Fibroblast of lung (primary cell): Measurements from ENCODE around the gene PPBP. TPM values are rescaled to one million over a fixed set of nuclear protein-coding genes. Genes with fewer than 3 reads are reported as not detected.

Source experiments
- DNase-seq, 2 donors: peaks; one replicate each; pipeline versions ENCODE4 v3.0.0 to v3.0.0-alpha.2; 2010; ENCODE audit warnings: low read depth in 2 of 2
- H2AFZ ChIP-seq: 2 replicates; pipeline ENCODE4 v1.5.1; 2012; ENCODE audit warnings: low read length, control low read depth, inconsistent platforms
- H3K27ac ChIP-seq: 2 replicates; pipeline ENCODE4 v1.5.1; 2011; ENCODE audit warnings: low read length, control low read depth; ENCODE audit not compliant: insufficient read depth
- H3K27me3 ChIP-seq: 2 replicates; pipeline ENCODE4 v1.5.1; 2011; ENCODE audit warnings: mild to moderate bottlenecking, low read length; ENCODE audit not compliant: control insufficient read depth, insufficient read depth
- H3K36me3 ChIP-seq: 2 replicates; pipeline ENCODE4 v1.5.1; 2011; ENCODE audit warnings: low read length; ENCODE audit not compliant: control insufficient read depth, insufficient read depth
- H3K4me1 ChIP-seq: 2 replicates; pipeline ENCODE4 v1.5.1; 2011; ENCODE audit warnings: low read length; ENCODE audit not compliant: control insufficient read depth, insufficient read depth; ENCODE audit errors: extremely low read depth
- H3K4me2 ChIP-seq: 2 replicates; pipeline ENCODE4 v1.5.1; 2011; ENCODE audit warnings: low read length, control low read depth; ENCODE audit not compliant: insufficient read depth; ENCODE audit errors: extremely low read depth
- H3K4me3 ChIP-seq, 4 experiments: fragments of 200-600 bp in 1 of 4; sonication (generic) in 1 of 4; replicated peaks in 1 of 4; 2 replicates each; pipeline ENCODE4 v1.5.1; 2011 to 2016; ENCODE audit warnings: low read length in 4 of 4, low read depth in 3 of 4, mild to moderate bottlenecking in 3 of 4, control low read depth in 2 of 4, inconsistent platforms in 1 of 4, mixed read lengths in 1 of 4; ENCODE audit not compliant: insufficient read depth in 1 of 4; ENCODE audit errors: control extremely low read depth in 1 of 4
- H3K79me2 ChIP-seq: 2 replicates; pipeline ENCODE4 v1.5.1; 2012; ENCODE audit warnings: mild to moderate bottlenecking, low read length, inconsistent platforms; ENCODE audit not compliant: control insufficient read depth, insufficient read depth
- H3K9ac ChIP-seq: 2 replicates; pipeline ENCODE4 v1.5.1; 2011; ENCODE audit warnings: mild to moderate bottlenecking, low read length, control low read depth; ENCODE audit not compliant: insufficient read depth
- H3K9me3 ChIP-seq: 2 replicates; pipeline ENCODE4 v1.5.1; 2012; ENCODE audit warnings: low read depth, low read length; ENCODE audit not compliant: control insufficient read depth, insufficient read depth
- H4K20me1 ChIP-seq: 2 replicates; pipeline ENCODE4 v1.5.1; 2011; ENCODE audit warnings: low read length; ENCODE audit not compliant: control insufficient read depth, insufficient read depth; ENCODE audit errors: extremely low read depth
- CTCF ChIP-seq, 2 donors: IDR thresholded peaks in 1 of 2; conservative IDR thresholded peaks in 1 of 2; 1 replicate in 1 of 2; 2 replicates in 1 of 2; pipeline ENCODE4 v1.5.1; 2011 to 2012; ENCODE audit warnings: low read length in 2 of 2, control low read depth in 1 of 2, inconsistent platforms in 1 of 2, low read depth in 1 of 2, mild to moderate bottlenecking in 1 of 2
- EZH2 ChIP-seq: IDR thresholded peaks from 2 replicates; pipeline ENCODE4 v1.5.1; 2012; ENCODE audit warnings: low read length, control low read depth, mild to moderate bottlenecking; ENCODE audit errors: missing control alignments
- polyA plus RNA-seq, 2 donors: library from polyadenylated mRNA; depleted of rRNA in 1 of 2; stranded (reverse) in 1 of 2; unstranded in 1 of 2; fragments of >200 nt; gene quantifications; 2 replicates each; pipeline ENCODE4 v1.2.1, GENCODE V29; 2011 to 2012; ENCODE audit warnings: missing spikeins in 1 of 2
- total RNA-seq: library from RNA; depleted of rRNA; stranded (reverse); fragments of >200 nt; gene quantifications from 2 replicates; pipeline ENCODE4 v1.2.1, GENCODE V29; 2014

Gene PPBP
- total and polyA plus RNA-seq, 2 donors (not counting 1 experiment from before 2014, with no cell fraction given) = not detected

GRCh38 chr4:74015126-74015780 is 27.3 kb upstream of the PPBP start:
- H3K27ac ChIP-seq = no peak overlapping the region
- no peak overlapping the region for H3K4me2 ChIP-seq
- no peaks in the 10 kb centered on the region for H4K20me1 ChIP-seq
- DNase-seq = no peak
- H3K4me1 ChIP-seq = no peaks in the 10 kb centered on the region
- no peaks in the 10 kb centered on the region for H3K27me3 ChIP-seq
- no peaks in the 10 kb centered on the region for H3K36me3 ChIP-seq
- TF ChIP-seq CTCF (conservative IDR thresholded peaks at IDR 0.05 in 1 of 2, IDR thresholded peaks at IDR 0.05 in 1 of 2; ENCODE audit: low read depth in 1 of 2, low read length in 2 of 2) = no peak
- no peak for TF ChIP-seq EZH2
- no peak overlapping the region for H3K4me3 ChIP-seq
- H3K9ac ChIP-seq = no peak overlapping the region
- no peak overlapping the region for H2AFZ ChIP-seq
- H3K79me2 ChIP-seq = no peaks in the 10 kb centered on the region
- no peaks in the 10 kb centered on the region for H3K9me3 ChIP-seq

GRCh38 chr4:74014332-74014731 is 26.3 kb upstream of the PPBP start:
- Histone ChIP-seq H3K36me3 (no peaks in the 10 kb centered on the region), H2AFZ (no peak overlapping the region), H3K9me3 (no peaks in the 10 kb centered on the region), H4K20me1 (no peaks in the 10 kb centered on the region), H3K27ac (no peak overlapping the region), H3K9ac (no peak overlapping the region), H3K4me1 (no peaks in the 10 kb centered on the region), H3K4me2 (no peak overlapping the region), H3K4me3 (no peak overlapping the region), H3K27me3 (no peaks in the 10 kb centered on the region), H3K79me2 (no peaks in the 10 kb centered on the region)
- no peak for DNase-seq
- TF ChIP-seq EZH2 (no peak), CTCF (conservative IDR thresholded peaks at IDR 0.05 in 1 of 2, IDR thresholded peaks at IDR 0.05 in 1 of 2; ENCODE audit: low read depth in 1 of 2, low read length in 2 of 2) (no peak)

- no peaks in the 10 kb centered on the region for H3K9me3 ChIP-seq
- H3K36me3 ChIP-seq = no peaks in the 10 kb centered on the region
- H3K9ac ChIP-seq = no peak overlapping the region
- H2AFZ ChIP-seq = no peak overlapping the region
- no peak overlapping the region for H3K4me3 ChIP-seq
- H3K79me2 ChIP-seq = no peaks in the 10 kb centered on the region
- H4K20me1 ChIP-seq = no peaks in the 10 kb centered on the region
- TF ChIP-seq CTCF (conservative IDR thresholded peaks at IDR 0.05 in 1 of 2, IDR thresholded peaks at IDR 0.05 in 1 of 2; ENCODE audit: low read depth in 1 of 2, low read length in 2 of 2) (no peak), EZH2 (no peak)
- DNase-seq = no peak
- no peak overlapping the region for H3K27ac ChIP-seq
- no peaks in the 10 kb centered on the region for H3K27me3 ChIP-seq
- H3K4me1 ChIP-seq = no peaks in the 10 kb centered on the region
- no peak overlapping the region for H3K4me2 ChIP-seq
Measured at GRCh38 chr4:74013264-74013663, 25.3 kb upstream of the PPBP start.
